GM23248 (cell line): ENCODE measurements around the gene ROPN1L. TPM values are rescaled to one million over a fixed set of nuclear protein-coding genes. Genes with fewer than 3 reads are reported as not detected.

ENCODE experiments used
- DNase-seq: peaks from one replicate; pipeline ENCODE4 v3.0.0-alpha.2; 2015
- H2AFZ ChIP-seq: fragments of 200-600 bp; sonication (generic); 2 replicates; pipeline ENCODE4 v1.6.1; 2016; ENCODE audit warnings: antibody characterized with exemption
- H3F3A ChIP-seq: fragments of 200-600 bp; sonication (generic); 2 replicates; pipeline ENCODE4 v1.6.1; 2016; ENCODE audit warnings: mild to moderate bottlenecking, antibody characterized with exemption, mixed run types; ENCODE audit not compliant: insufficient read depth
- H3K27ac ChIP-seq: fragments of 200-600 bp; sonication (generic); 2 replicates; pipeline ENCODE4 v1.5.1; 2016; ENCODE audit warnings: mild to moderate bottlenecking
- H3K27me3 ChIP-seq: fragments of 200-600 bp; sonication (generic); replicated peaks from 2 replicates; pipeline ENCODE4 v1.6.1; 2016; ENCODE audit warnings: mild to moderate bottlenecking; ENCODE audit not compliant: insufficient read depth
- H3K36me3 ChIP-seq: fragments of 200-600 bp; sonication (generic); 2 replicates; pipeline ENCODE4 v1.6.1; 2016; ENCODE audit warnings: low read depth, mild to moderate bottlenecking
- H3K4me1 ChIP-seq: fragments of 200-600 bp; sonication (generic); 2 replicates; pipeline ENCODE4 v1.6.1; 2016; ENCODE audit warnings: mild to moderate bottlenecking; ENCODE audit not compliant: insufficient read depth
- H3K4me2 ChIP-seq: fragments of 200-600 bp; sonication (generic); one replicate; pipeline ENCODE4 v1.6.1; 2016; ENCODE audit warnings: mild to moderate bottlenecking; ENCODE audit not compliant: unreplicated experiment
- H3K4me3 ChIP-seq: fragments of 200-600 bp; sonication (generic); 2 replicates; pipeline ENCODE4 v1.5.1; 2016; ENCODE audit warnings: mild to moderate bottlenecking
- H3K79me2 ChIP-seq: fragments of 200-600 bp; sonication (generic); 2 replicates; pipeline ENCODE4 v1.6.1; 2016; ENCODE audit warnings: mild to moderate bottlenecking; ENCODE audit not compliant: insufficient read depth
- H3K9ac ChIP-seq: fragments of 200-600 bp; sonication (generic); 2 replicates; pipeline ENCODE4 v1.6.1; 2016; ENCODE audit warnings: mild to moderate bottlenecking
- H3K9me2 ChIP-seq: fragments of 200-600 bp; sonication (generic); 2 replicates; pipeline ENCODE4 v1.6.1; 2016; ENCODE audit warnings: mixed run types, mild to moderate bottlenecking, moderate library complexity; ENCODE audit not compliant: insufficient read depth
- H3K9me3 ChIP-seq: fragments of 200-600 bp; sonication (generic); one replicate; pipeline ENCODE4 v1.6.1; 2017; ENCODE audit warnings: low read depth
- H4K20me1 ChIP-seq: fragments of 200-600 bp; sonication (generic); 2 replicates; pipeline ENCODE4 v1.6.0; 2016; ENCODE audit not compliant: insufficient read depth
- EZH2 ChIP-seq: fragments of 200-600 bp; sonication (generic); IDR thresholded peaks from 2 replicates; pipeline ENCODE4 v1.6.1; 2018; ENCODE audit warnings: antibody characterized with exemption, mild to moderate bottlenecking; ENCODE audit not compliant: insufficient read depth, poor library complexity, severe bottlenecking
- EZH2phosphoT487 ChIP-seq: fragments of 200-600 bp; sonication (generic); IDR thresholded peaks from 2 replicates; pipeline ENCODE4 v1.6.1; 2018; ENCODE audit warnings: antibody characterized with exemption, moderate library complexity, mild to moderate bottlenecking, low read depth; ENCODE audit not compliant: insufficient read depth
- WGBS, 2 experiments: methylation state at CpG; one replicate each; pipeline ENCODE4 v1.1.6; 2015 to 2017; ENCODE audit warnings: low lambda C conversion rate in 2 of 2, low coverage in 1 of 2; ENCODE audit errors: missing lambda C conversion rate in 2 of 2; 5-methylcytosine and 5-hydroxymethylcytosine counted together
- in situ Hi-C: fragments of 300-500 bp; cut with MboI; formaldehyde crosslinking; loops from 2 replicates; pipeline ENCODE4 v1.15.0; 2020
- polyA plus RNA-seq: library from polyadenylated mRNA; unstranded; fragments of >200 nt; fragmentation: Nextera tagmentation; extraction: Ambion mirVana; gene quantifications from 2 replicates; pipeline ENCODE4 v1.2.1, GENCODE V29; 2016
- total RNA-seq: library from RNA; depleted of rRNA; stranded (reverse); fragments of >200 nt; shearing (Covaris generic); gene quantifications from 2 replicates; pipeline ENCODE4 v1.2.3, GENCODE V29; 2014

The ROPN1L gene
- total and polyA plus RNA-seq, 2 experiments from 2014 or later, result 0.69 to 0.86 TPM

- Histone ChIP-seq H4K20me1 (no peaks in the 10 kb centered on the region), H3K9ac (no peak overlapping the region), H3K9me3 (no peaks in the 10 kb centered on the region), H3K36me3 (peaks cover 74% of the 10 kb centered on the region), H3K4me3 (no peak overlapping the region), H3K4me1 (peaks cover 14% of the 10 kb centered on the region), H3K4me2 (no peak overlapping the region), H3F3A (peaks cover 20% of the 10 kb centered on the region), H3K79me2 (peaks cover 22% of the 10 kb centered on the region; the same call in 1 of the 2 replicates), H3K27me3 (no peaks in the 10 kb centered on the region), H3K9me2 (no peaks in the 10 kb centered on the region), H3K27ac (no peak overlapping the region), H2AFZ (no peak overlapping the region)
- DNase-seq, result no peak
- 87% methylated on average over 12 of the region's 12 CpGs for WGBS, 2 experiments
- no peak for TF ChIP-seq EZH2
- no peak for TF ChIP-seq EZH2phosphoT487
- in situ Hi-C loops, result no loop called here
Measured at GRCh38 chr5:10421896-10422691, 19.6 kb upstream of the ROPN1L start.

DNA sequence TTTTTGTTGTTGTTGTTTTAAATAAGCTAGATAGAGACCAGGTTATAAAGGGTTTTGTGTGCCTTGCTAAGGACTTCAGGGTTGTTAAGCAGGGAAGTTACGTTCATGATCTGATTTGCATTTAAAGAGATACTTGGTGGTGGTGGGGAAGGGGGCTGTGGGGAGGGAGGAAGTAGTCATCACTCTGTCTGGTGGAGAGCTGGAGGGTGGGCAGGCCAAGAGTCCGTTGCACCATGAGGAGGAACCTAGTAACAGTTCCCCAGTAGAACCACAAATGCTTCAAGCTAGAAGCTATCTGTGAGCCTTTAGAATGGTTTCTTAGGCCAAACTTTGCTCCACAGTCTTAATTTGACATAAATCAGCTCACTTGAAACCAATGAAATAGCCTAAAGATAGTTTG, 18.7 kb upstream of the ROPN1L start:
- peaks cover 14% of the 10 kb centered on the region for H3K4me1 ChIP-seq
- in situ Hi-C loops, result no loop called here
- no peaks in the 10 kb centered on the region for H3K9me2 ChIP-seq
- H3K9me3 ChIP-seq, result no peaks in the 10 kb centered on the region
- H3K27ac ChIP-seq, result no peak overlapping the region
- TF ChIP-seq EZH2phosphoT487 (no peak), EZH2 (no peak)
- WGBS, 2 experiments, result 87 to 96% methylated on average over 2 of the region's 2 CpGs
- no peaks in the 10 kb centered on the region for H3K27me3 ChIP-seq
- H4K20me1 ChIP-seq, result no peaks in the 10 kb centered on the region
- peaks cover 19% of the 10 kb centered on the region; the same call in 1 of the 2 replicates for H3K79me2 ChIP-seq
- no peak for DNase-seq
- no peak overlapping the region for H3K9ac ChIP-seq
- H2AFZ ChIP-seq, result no peak overlapping the region
- no peak overlapping the region for H3K4me2 ChIP-seq
- H3K4me3 ChIP-seq, result no peak overlapping the region
- peaks cover 69% of the 10 kb centered on the region for H3K36me3 ChIP-seq
- peaks cover 20% of the 10 kb centered on the region for H3F3A ChIP-seq

GRCh38 chr5:10424124-10424731, 17.5 kb upstream of the ROPN1L start:
- H3K27me3 ChIP-seq, result no peaks in the 10 kb centered on the region
- H3K36me3 ChIP-seq, result peaks cover 58% of the 10 kb centered on the region
- H3K9me3 ChIP-seq, result no peaks in the 10 kb centered on the region
- no peak overlapping the region for H2AFZ ChIP-seq
- peaks cover 19% of the 10 kb centered on the region; the same call in 1 of the 2 replicates for H3K79me2 ChIP-seq
- no peak overlapping the region for H3K9ac ChIP-seq
- TF ChIP-seq EZH2 (no peak), EZH2phosphoT487 (no peak)
- 71 to 75% methylated on average over 6 of the region's 6 CpGs for WGBS, 2 experiments
- in situ Hi-C loops, result no loop called here
- no peak overlapping the region for H3K4me3 ChIP-seq
- DNase-seq, result peak; percentile 74
- H4K20me1 ChIP-seq, result no peaks in the 10 kb centered on the region
- H3F3A ChIP-seq, result peaks cover 15% of the 10 kb centered on the region
- no peaks in the 10 kb centered on the region for H3K9me2 ChIP-seq
- H3K4me2 ChIP-seq, result no peak overlapping the region
- no peak overlapping the region for H3K27ac ChIP-seq
- peaks cover 14% of the 10 kb centered on the region for H3K4me1 ChIP-seq

GRCh38 chr5:10427201-10427600, 14.5 kb upstream of the ROPN1L start:
- Histone ChIP-seq H3K4me2 (no peak overlapping the region), H3K4me3 (no peak overlapping the region), H3K9me3 (no peaks in the 10 kb centered on the region), H3F3A (no peaks in the 10 kb centered on the region), H3K9me2 (no peaks in the 10 kb centered on the region), H3K27ac (no peak overlapping the region), H3K36me3 (peaks cover 50% of the 10 kb centered on the region; the same call in 1 of the 2 replicates), H3K27me3 (no peaks in the 10 kb centered on the region), H3K4me1 (no peaks in the 10 kb centered on the region), H3K79me2 (peaks cover 22% of the 10 kb centered on the region; the same call in 1 of the 2 replicates), H3K9ac (no peak overlapping the region), H2AFZ (no peak overlapping the region), H4K20me1 (no peaks in the 10 kb centered on the region)
- in situ Hi-C loops, result no loop called here
- DNase-seq, result no peak
- TF ChIP-seq EZH2phosphoT487 (no peak), EZH2 (no peak)
- WGBS, 2 experiments, result 95 to 96% methylated on average over 2 of the region's 2 CpGs
